GM18873 (cell line): Measurements from ENCODE around the gene MAP3K9.

Source experiments
- ATAC-seq: cut with Tn5 transposase; IDR thresholded peaks from one replicate; pipeline ENCODE4 v1.9.1; 2021; ENCODE audit warnings: mild to moderate bottlenecking, moderate library complexity, moderate number of reproducible peaks; ENCODE audit not compliant: unreplicated experiment, low FRiP score

MAP3K9 gene

DNA sequence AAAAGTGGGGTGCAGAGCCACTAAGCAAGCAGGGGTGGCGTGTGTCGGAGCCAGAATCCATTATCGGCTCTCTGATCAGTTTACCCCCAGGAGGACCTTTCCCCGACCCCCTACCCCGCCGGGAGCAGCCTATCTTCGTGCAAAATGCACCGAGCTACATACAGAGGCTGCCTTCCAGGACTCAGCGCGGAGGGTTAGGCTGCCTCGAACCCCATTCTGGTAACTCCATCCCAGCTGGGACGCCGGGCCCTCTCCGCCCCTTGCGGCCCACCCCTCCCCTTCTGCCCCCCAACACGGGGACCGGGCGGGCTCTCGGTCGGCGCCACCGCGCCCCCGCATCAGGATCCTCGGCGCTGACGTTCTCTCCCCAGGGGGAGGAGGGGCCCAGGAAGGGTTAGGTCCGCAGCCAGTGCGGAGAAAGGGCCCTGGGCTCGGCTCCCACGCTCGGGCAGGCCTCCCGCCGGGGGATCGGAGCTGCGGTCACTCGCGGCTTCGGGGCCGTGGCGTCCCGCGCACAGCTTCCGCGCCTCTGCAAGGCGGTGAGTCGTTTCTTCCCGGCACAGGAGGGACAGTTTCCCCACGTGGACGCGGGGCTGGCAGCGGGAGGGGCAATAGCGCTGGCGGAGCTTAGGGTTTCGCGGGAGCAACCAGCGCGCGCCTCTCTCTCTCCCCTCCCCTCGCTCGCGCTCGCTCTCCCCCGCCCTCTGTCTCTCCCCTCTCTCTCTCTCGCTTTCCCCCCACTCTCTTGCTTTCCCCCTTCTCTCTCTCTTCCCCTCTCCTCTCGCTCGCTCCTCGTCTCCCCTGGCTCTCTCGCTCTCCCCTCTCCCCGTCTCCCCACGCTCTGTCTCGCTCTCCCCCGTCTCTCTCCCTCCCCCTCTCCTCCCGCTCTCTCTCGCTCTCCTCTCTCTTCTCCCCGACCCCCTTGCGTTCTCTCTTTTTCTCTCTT, 12.5 kb upstream of the MAP3K9 start:
- no peak for ATAC-seq

- ATAC-seq = no peak
Measured at GRCh38 chr14:70816525-70816924, 7.2 kb upstream of the MAP3K9 start.

DNA sequence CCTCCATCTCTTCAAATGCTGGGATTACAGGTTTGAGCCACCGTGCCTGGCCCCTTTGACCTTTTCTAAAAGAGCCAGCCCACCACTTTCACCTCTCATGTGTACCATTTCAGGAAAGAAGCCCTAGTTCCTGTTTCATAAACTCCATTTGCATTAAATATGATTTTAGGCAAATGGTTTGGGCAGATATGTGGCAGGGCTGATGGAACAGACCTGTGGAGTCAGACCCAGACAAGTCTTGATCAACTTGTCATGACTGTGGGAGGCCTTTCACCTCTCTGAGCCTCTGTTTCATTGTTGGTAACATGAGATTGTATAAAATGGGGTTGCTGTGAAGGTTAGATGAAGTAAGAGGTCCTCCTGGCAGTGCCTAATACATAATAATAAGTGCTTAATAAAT, 5.2 kb upstream of the MAP3K9 start:
- no peak for ATAC-seq

- no peak for ATAC-seq
Measured at GRCh38 chr14:70812124-70812818, 3.0 kb upstream of the MAP3K9 start.

DNA sequence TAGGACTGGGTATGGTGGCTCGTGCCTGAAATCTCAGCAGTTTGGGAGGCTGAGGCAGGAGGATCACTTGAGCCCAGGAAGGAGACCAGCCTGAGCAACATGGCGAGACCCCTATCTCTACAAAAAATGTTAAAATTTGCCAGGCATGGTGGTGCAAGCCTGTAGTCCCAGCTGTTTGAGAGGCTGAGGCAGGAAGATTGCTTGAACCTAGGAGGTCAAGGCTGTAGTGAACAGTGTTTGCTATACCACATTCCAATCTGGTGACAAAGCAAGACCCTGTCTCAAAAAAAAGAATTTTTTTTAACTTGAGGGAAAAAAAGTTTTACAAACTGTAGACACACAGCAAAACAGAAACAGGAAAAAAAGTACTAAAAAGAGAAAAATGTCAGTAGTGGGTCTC, 2.3 kb upstream of the MAP3K9 start:
- no peak for ATAC-seq

DNA sequence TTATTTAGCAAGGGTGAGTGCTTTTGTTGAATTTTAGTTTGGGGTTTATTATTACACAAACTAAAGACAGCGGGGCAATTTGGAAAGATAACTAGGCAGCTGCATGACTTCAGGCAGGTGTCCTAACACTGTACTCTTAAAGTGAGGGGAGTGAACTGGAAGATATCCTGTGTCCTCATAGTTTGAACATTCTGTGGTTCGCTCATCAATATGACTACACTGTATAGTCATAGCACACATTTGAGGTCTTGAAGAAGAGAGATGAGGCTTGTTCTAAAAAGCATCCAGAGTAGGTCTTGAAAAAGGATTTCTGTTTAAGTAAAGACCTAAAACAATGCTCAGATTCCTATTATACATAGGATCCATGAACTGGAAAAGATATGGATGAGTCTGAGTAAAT, 1.7 kb upstream of the MAP3K9 start:
- no peak for ATAC-seq

DNA sequence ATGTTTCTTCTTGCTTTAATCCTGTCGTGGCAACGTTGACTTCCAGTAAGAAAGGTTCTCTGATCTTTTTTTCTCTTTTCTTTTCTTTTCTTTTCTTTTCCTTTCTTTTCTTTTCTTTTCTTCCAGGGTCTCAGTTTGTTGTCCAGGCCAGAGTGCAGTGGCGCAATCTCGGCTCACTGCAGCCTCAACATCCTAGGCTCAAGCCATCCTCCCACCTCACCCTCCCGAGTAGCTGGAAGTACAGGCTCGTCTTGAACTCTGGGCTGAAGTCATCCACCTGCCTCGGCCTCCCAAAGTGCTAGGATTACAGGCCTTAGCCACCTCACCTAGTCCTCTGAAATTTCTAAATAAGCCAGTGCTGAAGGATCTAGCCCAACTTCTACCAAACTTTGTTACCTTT, 1.3 kb upstream of the MAP3K9 start:
- ATAC-seq = no peak

- no peak for ATAC-seq
Measured at GRCh38 chr14:70808416-70809224, 693 bp downstream of the MAP3K9 start.

DNA sequence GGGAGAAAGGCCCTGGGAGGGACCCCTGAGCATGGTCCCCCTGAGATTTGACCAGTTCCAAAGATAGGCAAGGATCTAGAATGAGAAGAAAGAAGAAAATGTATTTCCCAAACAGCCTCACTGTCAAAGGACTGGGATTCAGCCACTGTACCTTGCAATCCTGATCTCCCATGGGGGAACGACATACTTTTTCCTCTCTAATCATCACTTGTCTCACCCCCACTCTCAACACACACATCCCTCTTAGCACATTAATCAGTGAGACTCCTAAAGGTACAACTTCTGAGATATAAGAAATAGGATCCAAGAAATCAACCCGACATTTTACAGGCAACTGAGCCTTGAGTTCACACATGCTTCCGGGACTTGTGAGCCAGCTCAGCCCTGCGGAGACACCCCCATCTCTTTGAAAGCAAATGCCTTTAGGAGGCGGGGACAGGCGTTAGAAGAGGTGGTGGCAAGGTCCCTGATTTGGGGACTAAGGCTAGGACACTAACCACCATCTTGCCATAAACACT, 1.4 kb downstream of the MAP3K9 start:
- ATAC-seq = no peak

- ATAC-seq = no peak
Measured at GRCh38 chr14:70804556-70805162, 4.7 kb downstream of the MAP3K9 start.

DNA sequence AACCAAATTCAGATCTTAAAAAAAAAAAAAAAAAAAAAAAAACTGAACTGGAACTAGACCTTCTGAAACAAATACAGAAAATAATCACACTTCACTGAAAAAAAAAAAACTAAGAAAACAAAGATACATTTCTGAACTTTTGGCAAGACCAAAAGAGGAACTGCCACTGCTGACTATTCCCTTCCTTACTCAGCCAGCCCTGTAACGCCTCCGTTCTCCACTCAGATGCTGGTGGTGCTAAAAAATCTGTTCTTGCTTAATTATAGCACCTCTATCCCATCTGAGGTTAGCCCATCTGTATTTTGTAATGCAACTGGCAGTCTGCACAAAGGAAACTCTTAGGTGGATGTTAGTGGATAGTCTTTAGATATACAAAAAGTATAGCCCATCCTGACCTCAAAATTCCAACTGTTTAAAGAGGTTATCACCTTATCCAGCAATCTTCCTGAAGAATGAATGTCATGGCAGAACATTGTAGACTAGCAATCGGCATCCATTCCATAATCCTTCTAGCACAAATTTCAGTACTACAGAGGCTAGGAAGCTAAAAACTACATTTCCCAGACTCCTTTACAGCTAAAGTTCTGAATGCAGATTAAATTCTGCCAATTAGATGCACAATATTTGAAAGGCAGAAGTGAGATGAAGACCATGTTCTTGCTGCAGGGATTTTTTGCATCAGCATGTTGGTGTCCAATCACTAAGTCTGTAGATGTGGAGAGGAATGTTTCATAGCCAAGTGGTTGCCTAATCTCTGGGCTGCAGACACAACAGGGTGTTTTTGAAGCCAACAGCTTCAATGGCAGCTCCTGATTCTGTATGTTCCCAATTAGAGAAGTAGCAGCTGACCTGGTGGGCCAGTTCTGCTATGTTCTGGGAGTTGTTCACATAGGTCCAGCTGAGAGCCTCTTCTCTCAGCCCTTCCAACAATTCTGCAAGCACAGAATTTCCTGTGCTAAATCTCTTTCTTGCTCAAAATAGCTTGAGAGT, 5.7 kb downstream of the MAP3K9 start:
- ATAC-seq = no peak

- ATAC-seq = no peak
Measured at GRCh38 chr14:70802379-70802778, 6.9 kb downstream of the MAP3K9 start.

DNA sequence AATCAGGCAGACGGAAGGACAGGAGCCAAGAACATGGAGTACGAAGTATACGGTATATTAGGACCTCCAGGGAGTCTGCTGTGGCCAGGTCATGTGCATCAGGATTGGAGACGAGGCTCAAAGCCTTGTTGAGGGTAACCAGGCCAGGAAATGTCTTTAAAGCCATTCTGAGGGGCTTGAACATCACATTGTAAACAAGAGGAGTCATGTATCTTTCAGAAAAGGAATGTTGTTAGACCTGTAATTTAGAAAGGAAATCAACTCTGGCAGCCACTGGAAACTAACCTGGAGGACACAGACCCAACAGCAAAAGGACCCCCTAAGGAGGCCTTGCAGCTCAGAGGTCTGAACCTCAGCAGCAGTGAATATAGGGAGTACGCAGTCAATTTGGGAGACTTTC, 7.5 kb downstream of the MAP3K9 start:
- no peak for ATAC-seq

DNA sequence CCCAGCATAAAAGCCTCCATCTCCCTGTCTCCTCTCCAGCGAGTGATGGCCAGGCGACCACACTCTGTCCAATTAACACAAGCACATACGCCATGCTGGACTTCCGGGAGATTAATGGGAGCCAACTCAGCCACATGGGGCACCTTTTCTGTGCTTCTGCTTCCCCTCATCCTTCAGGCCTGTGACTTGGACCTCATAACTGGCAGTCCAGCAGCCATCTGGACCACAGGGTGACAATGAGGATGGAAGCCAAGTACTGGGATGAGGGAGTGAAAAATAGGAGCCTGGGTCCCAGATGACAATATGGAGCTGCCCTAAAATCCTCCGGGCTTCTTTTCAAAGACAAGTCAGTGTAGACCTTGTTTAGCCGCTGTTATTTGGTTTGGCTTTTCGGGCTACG, 12.8 kb downstream of the MAP3K9 start:
- no peak for ATAC-seq

DNA sequence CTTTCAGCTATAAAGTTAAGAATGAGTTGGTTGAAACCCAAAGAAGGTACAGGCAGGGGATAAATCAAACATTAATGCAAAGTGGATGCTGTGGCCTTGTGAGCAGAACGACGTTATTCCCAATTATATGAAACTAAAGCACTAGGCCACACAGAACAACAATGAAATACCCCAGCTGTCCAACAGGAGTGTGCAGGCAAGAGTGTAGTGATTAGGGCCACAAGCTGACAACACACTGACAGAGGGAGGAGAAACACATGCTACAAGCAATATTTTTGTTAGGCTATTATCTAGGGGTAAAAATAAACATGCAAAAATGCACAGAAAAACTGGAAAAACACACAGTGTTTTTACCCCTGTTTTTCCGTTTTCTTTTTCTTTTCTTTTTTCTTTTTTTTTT, 15.0 kb downstream of the MAP3K9 start:
- no peak for ATAC-seq

DNA sequence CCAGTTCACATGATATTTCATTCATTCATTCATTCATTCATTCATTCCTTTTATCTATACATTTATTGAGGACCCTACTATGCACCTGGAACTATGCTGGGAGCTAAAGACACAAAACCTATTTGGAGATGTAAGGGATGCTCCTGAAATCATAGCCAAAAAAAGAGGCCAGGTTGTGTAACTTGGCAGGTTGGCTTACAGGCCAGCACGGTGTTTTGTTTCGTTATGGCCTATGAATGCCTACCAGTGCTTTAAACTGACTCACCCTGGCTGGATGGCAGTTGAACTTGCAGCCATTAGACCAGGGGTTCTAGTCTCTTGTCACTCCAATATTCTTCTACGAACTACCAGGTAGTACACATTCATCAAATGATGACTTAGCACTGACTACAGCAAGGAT, 15.7 kb downstream of the MAP3K9 start:
- ATAC-seq = no peak

GRCh38 chr14:70792939-70793338, 16.4 kb downstream of the MAP3K9 start:
- ATAC-seq = no peak

- ATAC-seq = no peak
Measured at GRCh38 chr14:70791971-70792370, 17.3 kb downstream of the MAP3K9 start.

GRCh38 chr14:70789961-70790360, 19.4 kb downstream of the MAP3K9 start:
- ATAC-seq = no peak
